K562 (cell line): Measurements from ENCODE around the gene EPHA4.

ENCODE experiments used
- BACH1 ChIP-seq: fragments of 200-800 bp; sonication (Bioruptor generic); IDR thresholded peaks from 2 replicates; pipeline ENCODE4 v1.6.1; 2016; ENCODE audit warnings: missing genetic modification characterization, missing compliant biosample characterization
- ELF1 ChIP-seq: fragments of 200-800 bp; sonication (Bioruptor generic); IDR thresholded peaks from 2 replicates; pipeline ENCODE4 v1.6.1; 2016; ENCODE audit warnings: missing genetic modification characterization, missing compliant biosample characterization
- ZNF140 ChIP-seq: fragments of 250-450 bp; sonication (Bioruptor Pico); IDR thresholded peaks from 2 replicates; pipeline ENCODE4 v1.8.0; 2021; ENCODE audit warnings: moderate library complexity, mild to moderate bottlenecking, inconsistent platforms
- ZNF444 ChIP-seq: fragments of 250-450 bp; sonication (Bioruptor Pico); IDR thresholded peaks from 2 replicates; pipeline ENCODE4 v1.4.0; 2020; ENCODE audit warnings: mild to moderate bottlenecking, moderate library complexity
- ZNF584 ChIP-seq: fragments of 200-800 bp; sonication (Bioruptor generic); IDR thresholded peaks from 2 replicates; pipeline ENCODE4 v1.6.1; 2016; ENCODE audit warnings: low read depth, mild to moderate bottlenecking, missing genetic modification characterization, missing compliant biosample characterization
- TF ChIP-seq, protein P1 (sequence below): fragments of 250-450 bp; sonication (Bioruptor Pico); IDR thresholded peaks from 2 replicates; pipeline ENCODE4 v1.9.0; 2021; ENCODE audit warnings: mild to moderate bottlenecking, inconsistent platforms
- TF ChIP-seq, protein P2 (sequence below), 2 experiments: fragments of 200-800 bp in 1 of 2; sonication (Bioruptor generic) in 1 of 2; sonication (generic) in 1 of 2; formaldehyde crosslinking in 1 of 2; IDR thresholded peaks in 1 of 2; conservative IDR thresholded peaks in 1 of 2; 2 replicates each; pipeline versions ENCODE4 v1.5.0 to v1.6.1; 2016 to 2020; ENCODE audit warnings: missing compliant biosample characterization in 1 of 2, missing genetic modification characterization in 1 of 2, missing genetic modification reagents in 1 of 2

DNA sequence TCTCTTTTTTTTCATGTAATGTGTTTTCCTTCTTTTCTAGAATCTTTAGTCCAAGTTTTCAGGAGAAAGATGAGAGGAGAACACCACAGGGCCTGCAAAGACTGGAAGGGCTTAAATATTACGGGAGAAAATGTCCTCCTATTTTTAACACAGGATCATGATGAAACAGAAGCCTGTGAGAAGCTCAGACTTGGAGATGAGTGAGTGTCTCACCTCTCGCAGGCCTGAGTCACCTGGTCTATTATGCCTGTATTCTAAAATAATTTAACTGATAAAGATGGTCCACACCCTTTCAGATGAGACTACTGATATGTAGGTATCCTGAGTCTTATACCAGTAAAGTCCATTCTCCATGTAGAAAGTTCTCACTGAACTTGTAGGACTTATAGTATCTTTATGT, 143.2 kb downstream of the EPHA4 start:
- TF ChIP-seq BACH1 (tag) (no peak), ELF1 (tag) (no peak), ZNF140 (CRISPR knock-in tag) (no peak), ZNF584 (CRISPR knock-in tag) (no peak), ZNF444 (no peak)
- TF ChIP-seq, protein P1, sequence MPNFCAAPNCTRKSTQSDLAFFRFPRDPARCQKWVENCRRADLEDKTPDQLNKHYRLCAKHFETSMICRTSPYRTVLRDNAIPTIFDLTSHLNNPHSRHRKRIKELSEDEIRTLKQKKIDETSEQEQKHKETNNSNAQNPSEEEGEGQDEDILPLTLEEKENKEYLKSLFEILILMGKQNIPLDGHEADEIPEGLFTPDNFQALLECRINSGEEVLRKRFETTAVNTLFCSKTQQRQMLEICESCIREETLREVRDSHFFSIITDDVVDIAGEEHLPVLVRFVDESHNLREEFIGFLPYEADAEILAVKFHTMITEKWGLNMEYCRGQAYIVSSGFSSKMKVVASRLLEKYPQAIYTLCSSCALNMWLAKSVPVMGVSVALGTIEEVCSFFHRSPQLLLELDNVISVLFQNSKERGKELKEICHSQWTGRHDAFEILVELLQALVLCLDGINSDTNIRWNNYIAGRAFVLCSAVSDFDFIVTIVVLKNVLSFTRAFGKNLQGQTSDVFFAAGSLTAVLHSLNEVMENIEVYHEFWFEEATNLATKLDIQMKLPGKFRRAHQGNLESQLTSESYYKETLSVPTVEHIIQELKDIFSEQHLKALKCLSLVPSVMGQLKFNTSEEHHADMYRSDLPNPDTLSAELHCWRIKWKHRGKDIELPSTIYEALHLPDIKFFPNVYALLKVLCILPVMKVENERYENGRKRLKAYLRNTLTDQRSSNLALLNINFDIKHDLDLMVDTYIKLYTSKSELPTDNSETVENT (CRISPR knock-in tag): no peak
- TF ChIP-seq, protein P2, sequence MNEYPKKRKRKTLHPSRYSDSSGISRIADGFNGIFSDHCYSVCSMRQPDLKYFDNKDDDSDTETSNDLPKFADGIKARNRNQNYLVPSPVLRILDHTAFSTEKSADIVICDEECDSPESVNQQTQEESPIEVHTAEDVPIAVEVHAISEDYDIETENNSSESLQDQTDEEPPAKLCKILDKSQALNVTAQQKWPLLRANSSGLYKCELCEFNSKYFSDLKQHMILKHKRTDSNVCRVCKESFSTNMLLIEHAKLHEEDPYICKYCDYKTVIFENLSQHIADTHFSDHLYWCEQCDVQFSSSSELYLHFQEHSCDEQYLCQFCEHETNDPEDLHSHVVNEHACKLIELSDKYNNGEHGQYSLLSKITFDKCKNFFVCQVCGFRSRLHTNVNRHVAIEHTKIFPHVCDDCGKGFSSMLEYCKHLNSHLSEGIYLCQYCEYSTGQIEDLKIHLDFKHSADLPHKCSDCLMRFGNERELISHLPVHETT (CRISPR knock-in tag; conservative IDR thresholded peaks at IDR 0.05 in 1 of 2, IDR thresholded peaks at IDR 0.05 in 1 of 2): no peak
